Activated CD8-positive, alpha-beta memory T cell treated with anti-CD3 and anti-CD28 coated beads for 1 hour (primary cell): ENCODE data around the gene SLC47A2.
"Not testable (repeated sequence)": the region's sequence is repeated elsewhere in the genome, so short reads cannot be mapped to it uniquely, and the experiment has no call there.

ENCODE experiments used
- DNase-seq, 2 donors: peaks; one replicate each; pipeline ENCODE4 v3.0.0-alpha.2; 2020; ENCODE audit warnings: low read depth in 1 of 2; ENCODE audit errors: extremely low read depth in 1 of 2

Gene SLC47A2

GRCh38 chr17:19709841-19710240 lies 6.5 kb downstream of the SLC47A2 start:
- no peak for DNase-seq

- no peak for DNase-seq
Observed at GRCh38 chr17:19708431-19709175, 7.8 kb downstream of the SLC47A2 start.

GRCh38 chr17:19707728-19708221 lies 8.6 kb downstream of the SLC47A2 start:
- DNase-seq: no peak

DNA sequence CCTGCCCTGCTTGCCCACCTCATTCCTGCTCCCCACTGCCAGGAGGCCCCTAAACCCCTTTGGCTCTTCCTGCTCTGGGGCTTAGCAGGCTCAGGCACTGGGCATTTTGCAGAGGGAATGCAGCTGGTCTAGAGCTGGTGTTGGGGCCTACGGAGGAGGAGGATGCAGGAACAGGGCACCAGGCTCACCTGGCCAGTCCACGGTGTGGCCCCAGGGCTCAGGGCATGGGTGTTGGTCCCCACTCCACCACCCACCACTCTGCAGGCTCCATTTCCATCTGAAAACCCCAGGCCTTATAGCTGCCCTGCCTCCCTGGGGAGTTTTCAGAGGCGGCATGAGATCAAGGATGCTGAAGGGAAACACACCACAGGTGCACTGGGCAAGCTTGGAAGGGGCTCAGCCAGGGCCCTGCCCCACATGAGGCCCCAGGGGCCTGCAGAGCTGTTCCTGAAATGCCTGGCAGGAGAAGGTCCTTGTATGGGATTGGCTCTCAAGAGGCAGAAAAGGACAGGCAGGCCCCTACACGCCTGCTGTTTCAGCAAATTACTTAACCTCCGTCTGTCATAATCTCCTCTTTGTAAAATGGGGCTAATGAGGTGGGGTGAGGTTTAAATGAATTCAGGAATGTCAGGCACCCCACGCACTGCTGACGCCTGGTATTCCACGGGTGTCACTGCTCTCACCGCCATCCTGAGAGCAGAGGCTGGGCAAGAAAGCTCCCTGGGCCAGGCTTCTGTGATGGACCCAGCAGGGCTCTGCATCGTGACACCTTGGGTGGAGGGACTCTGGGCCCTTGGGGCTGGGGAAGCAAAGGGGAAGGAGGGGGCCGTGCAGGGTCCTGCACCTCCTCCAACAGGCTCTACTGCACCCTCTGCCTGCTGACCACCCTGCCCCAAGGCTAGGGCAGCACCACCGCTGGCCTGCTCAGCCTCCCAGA lies 9.3 kb downstream of the SLC47A2 start:
- DNase-seq: no peak

DNA sequence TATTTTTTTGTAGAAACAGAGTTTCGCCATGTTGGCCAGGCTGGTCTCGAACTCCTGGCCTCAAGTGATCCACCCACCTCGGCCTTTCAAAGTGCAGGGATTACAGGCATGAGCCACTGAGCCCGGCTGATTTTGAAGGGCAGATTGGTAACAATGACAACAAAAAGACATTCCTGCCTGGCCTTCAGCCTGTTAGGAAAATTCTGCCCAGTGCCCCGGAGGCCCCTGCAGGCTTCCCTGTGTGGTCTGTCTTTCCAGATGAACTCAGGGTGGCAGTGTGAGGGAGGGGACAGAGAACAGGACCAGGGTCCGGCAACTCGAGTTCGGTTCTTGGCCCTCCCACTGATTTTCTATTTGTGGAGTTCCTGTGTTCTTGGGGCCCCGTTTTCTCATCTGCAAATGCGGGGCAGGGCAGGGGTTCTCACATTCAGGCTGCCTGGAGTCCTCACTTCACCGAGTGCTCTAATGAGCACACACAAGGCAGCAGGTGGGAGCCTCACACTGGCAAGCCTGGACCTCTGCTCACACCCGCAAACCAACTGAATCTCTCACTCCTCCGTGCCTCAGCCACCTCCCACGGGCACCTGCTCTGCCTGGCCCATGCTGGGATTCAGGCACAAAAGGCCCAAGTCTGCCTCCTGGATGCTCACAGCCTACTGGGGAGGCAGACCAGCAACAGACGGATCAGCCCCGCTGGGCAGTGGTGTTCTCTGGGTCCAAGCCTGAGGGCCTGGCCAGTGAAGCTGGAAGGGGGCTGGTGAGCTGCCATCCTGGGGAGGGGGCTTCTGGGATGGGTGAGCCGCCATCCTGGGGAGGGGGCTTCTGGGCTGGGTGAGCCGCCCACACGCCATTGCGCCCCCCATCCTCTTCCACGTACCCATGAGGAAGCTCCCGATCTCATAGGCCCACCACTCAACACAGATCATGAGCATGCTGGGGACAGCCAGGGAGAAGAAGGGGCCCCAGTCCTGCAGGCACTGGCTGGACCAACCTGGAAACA lies 10.3 kb downstream of the SLC47A2 start:
- no peak for DNase-seq

- DNase-seq: no peak
Observed at GRCh38 chr17:19705201-19705600, 11.2 kb downstream of the SLC47A2 start.

- no peak for DNase-seq
Observed at GRCh38 chr17:19703828-19704613, 12.4 kb downstream of the SLC47A2 start.

- no peak for DNase-seq
Observed at GRCh38 chr17:19703106-19703827, 13.1 kb downstream of the SLC47A2 start.

DNA sequence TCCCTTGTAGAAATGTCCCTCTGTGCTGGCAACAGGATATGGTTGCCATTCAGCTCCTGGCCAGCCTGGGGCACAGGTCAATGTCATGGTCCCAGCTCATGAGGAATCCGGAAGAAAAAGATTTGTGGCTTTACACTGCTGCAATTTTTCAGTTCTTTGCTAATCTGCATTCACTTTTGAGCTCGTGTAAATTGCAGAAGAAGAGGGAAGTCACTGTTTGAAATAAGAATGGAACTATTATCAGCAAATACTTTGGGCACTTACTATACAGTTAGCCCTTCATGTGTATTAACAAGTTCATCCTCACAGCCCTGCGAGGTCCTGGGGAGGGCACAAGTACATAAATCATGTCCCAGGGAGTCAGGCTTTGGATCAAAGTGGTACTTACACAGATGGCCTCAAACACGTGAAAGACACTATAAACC lies 14.2 kb downstream of the SLC47A2 start:
- no peak for DNase-seq

DNA sequence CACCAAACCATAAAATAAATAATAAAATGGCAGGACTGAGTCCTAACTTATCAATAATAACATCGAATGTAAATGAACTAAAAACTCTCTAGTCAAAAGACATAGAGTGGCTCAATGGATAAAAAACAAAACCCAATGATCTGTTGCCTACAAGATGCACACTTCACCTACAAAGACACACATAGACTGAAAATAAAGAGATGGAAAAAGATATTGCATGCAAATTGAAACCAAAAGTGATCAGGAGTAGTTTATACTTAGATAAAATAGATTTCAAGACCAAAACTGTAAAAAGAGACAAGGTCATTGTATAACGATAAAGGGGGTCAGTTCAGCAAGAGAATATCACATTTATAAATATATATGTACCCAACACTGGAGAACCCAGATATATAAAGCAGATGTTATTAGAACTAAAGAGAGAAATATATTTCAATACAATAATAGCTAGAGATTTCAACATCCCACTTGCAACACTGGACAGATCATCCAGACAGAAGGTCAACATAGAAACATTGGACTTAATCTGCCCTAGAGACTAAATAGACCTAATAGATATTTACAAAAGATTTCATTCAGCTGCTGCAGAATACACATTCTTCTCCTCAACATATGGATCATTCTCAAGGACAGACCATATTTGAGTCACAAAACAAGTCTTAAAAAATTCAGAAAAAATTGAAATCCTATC lies 29.8 kb downstream of the SLC47A2 start:
- no peak for DNase-seq

GRCh38 chr17:19684909-19685580 lies 31.3 kb downstream of the SLC47A2 start:
- DNase-seq: not testable (repeated sequence)

- DNase-seq: no peak
Observed at GRCh38 chr17:19683117-19683516, 33.3 kb downstream of the SLC47A2 start.

DNA sequence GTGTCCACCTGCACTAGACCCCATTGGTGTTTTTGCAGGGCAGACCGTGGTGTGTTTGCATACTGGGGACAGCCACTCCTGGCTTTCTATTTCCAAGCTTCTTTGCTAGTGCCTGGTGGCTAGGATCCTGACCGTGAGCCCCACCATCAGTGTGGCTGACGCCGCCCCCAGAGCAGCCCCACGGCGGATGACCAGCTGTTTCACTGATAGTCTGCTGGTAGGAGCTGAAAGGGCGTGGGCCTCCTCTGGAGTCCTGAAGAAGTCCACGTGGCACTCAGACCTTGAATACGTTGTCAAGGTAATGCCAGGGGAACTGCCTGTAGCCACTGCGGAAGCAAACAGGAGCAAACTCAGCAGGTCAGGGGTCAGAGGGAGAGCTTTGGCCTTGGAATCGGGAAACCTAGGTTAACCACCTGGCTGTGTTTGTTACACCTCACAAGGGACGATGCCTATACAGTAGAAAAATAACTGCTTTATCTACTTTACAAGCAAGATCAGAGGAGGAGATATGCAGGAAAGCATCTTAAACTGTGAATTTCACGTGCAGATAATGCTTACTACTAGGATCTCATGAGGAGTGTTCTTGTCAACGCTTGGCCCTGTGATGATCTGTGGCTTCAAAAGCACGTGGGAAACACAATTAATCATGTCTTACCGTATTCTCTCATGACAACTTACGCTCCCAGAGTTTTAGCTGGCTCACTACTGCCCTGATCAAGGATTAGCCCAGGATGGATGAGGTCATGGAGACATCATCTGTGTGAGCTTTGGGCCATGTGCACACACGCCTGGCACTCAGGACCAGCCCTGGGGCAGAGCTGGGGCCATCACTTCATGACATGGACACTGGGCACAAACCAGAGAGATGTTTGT lies 37.6 kb downstream of the SLC47A2 start:
- DNase-seq: no peak

DNA sequence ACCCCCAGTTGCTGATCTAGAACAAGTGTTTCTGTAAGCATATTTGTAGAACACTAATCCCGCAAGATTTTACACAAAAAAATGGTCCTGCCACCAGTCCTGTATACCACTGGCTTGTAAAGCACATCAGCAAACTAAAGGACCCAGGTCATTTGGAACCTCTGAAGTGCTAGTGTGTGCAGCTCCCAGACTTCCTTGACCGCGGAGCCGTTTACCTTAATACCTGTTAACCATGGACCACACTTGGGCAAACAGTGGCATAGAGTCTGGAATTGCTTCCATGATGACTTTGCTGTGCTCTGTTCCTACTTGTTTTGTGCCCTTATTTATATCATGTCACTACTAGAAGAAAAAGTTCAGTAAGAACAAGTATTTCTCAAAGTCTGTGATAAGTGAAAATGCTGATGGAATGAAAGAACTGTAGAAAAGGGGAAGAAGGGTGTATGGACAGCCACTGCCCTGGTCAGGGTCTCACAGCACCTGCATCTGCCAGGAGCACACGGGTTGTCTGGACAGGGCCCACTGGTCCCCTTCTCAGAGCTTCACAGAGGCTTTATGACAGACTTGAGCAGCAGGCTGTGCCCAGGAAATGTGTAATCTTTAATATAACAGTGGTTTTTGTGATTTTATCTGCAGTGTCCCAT lies 38.5 kb downstream of the SLC47A2 start:
- no peak for DNase-seq

DNA sequence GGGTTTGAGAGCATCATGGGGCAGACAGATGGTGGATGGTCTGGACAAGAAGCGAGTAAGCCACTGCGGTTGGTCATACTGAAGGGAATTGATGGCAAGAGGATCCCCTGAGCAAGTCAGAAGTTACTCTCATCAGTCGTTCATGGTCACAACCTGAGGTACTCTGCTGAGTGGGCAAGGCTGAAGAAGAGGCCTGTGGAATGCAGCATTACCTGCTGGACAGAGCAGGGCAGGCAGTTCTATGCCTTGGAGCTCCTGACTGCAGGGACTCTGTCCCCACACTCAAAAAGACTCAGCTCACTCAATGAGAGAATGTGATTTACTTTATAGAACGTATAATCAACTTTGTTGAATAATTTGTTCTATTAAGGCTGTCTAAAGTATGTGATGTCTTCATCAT lies 39.5 kb downstream of the SLC47A2 start:
- DNase-seq: no peak

- DNase-seq: no peak
Observed at GRCh38 chr17:19673623-19674022, 42.8 kb downstream of the SLC47A2 start.
